MCF 10A (cell line): Measurements from ENCODE around the gene PROP1. TPM values are rescaled to one million over a fixed set of nuclear protein-coding genes. Genes with fewer than 3 reads are reported as not detected.
"Not testable (repeated sequence)": the region's sequence is repeated elsewhere in the genome, so short reads cannot be mapped to it uniquely, and the experiment has no call there.

ENCODE experiments used
- Bru-seq: library from RNA; stranded (reverse); fragments of 400-500 nt; gene quantifications from one replicate; lab custom pipeline; 2021; lab: Mats Ljungman, UMichigan
- BruChase-seq, 2 experiments: library from RNA; stranded (reverse); fragments of 400-500 nt; gene quantifications; one replicate each; lab custom pipeline; 2021; lab: Mats Ljungman, UMichigan
- BruUV-seq: library from RNA; stranded (reverse); fragments of 400-500 nt; replicated peaks from 2 replicates; lab custom pipeline; 2021; lab: Mats Ljungman, UMichigan
- CTCF ChIA-PET: fragments of 300-600 bp; sonication (Branson Sonifier 250); formaldehyde crosslinking; extraction: SDS; loops from one replicate; lab custom pipeline; 2021; ENCODE audit warnings: antibody characterized with exemption, inconsistent platforms; lab: Yijun Ruan, JAX
- POLR2A ChIA-PET: fragments of 300-600, 350-650 bp; sonication (Branson Sonifier 250); formaldehyde crosslinking; extraction: SDS; loops from one replicate; lab custom pipeline; 2020; ENCODE audit warnings: antibody characterized with exemption, inconsistent platforms; lab: Yijun Ruan, JAX
- DNase-seq: peaks from one replicate; pipeline ENCODE4 v3.0.0-alpha.2; 2018; ENCODE audit not compliant: unreplicated experiment
- H3K27ac Mint-ChIP-seq: one replicate; pipeline ENCODE4 v1.8.0; 2022; ENCODE audit warnings: mild to moderate bottlenecking, low read depth, mixed read lengths; ENCODE audit not compliant: unreplicated experiment
- H3K27me3 Mint-ChIP-seq: one replicate; pipeline ENCODE4 v1.8.0; 2022; ENCODE audit warnings: mixed read lengths; ENCODE audit not compliant: insufficient read depth, unreplicated experiment
- H3K36me3 Mint-ChIP-seq: one replicate; pipeline ENCODE4 v1.8.0; 2022; ENCODE audit warnings: mild to moderate bottlenecking, moderate library complexity, mixed read lengths; ENCODE audit not compliant: insufficient read depth, unreplicated experiment
- H3K4me1 Mint-ChIP-seq: one replicate; pipeline ENCODE4 v1.8.0; 2022; ENCODE audit warnings: mixed read lengths; ENCODE audit not compliant: insufficient read depth, unreplicated experiment
- H3K4me3 Mint-ChIP-seq: one replicate; pipeline ENCODE4 v1.8.0; 2022; ENCODE audit warnings: mild to moderate bottlenecking, moderate library complexity, mixed read lengths; ENCODE audit not compliant: unreplicated experiment
- H3K9me3 Mint-ChIP-seq: one replicate; pipeline ENCODE4 v1.8.0; 2022; ENCODE audit warnings: mixed read lengths; ENCODE audit not compliant: unreplicated experiment
- CTCF ChIP-seq: fragments of 200-600 bp; IDR thresholded peaks from one replicate; pipeline ENCODE4 v1.8.0; 2022; ENCODE audit warnings: antibody characterized with exemption, mild to moderate bottlenecking; ENCODE audit not compliant: unreplicated experiment
- intact Hi-C: fragments of 100-400 bp; cut with micrococcal nuclease; formaldehyde crosslinking; loops from 2 replicates; pipeline ENCODE4 v1.14.1; 2022
- long read RNA-seq: library from polyadenylated mRNA; stranded (forward); transcript quantifications from one replicate; pipeline ENCODE4 v2.0.0, GENCODE V29; 2022
- total RNA-seq: library from RNA; stranded (reverse); gene quantifications from 2 replicates; pipeline ENCODE4 v1.2.3, GENCODE V29; 2022

The PROP1 gene
- total RNA-seq (not detected in 2 replicates), Bru-seq, nascent RNA (not detected), BruChase-seq, experiment 1, labeled RNA remaining after a 6-hour chase (not detected), BruChase-seq, experiment 2, labeled RNA remaining after a 2-hour chase (not detected)
- long read RNA-seq = 0 reads

DNA sequence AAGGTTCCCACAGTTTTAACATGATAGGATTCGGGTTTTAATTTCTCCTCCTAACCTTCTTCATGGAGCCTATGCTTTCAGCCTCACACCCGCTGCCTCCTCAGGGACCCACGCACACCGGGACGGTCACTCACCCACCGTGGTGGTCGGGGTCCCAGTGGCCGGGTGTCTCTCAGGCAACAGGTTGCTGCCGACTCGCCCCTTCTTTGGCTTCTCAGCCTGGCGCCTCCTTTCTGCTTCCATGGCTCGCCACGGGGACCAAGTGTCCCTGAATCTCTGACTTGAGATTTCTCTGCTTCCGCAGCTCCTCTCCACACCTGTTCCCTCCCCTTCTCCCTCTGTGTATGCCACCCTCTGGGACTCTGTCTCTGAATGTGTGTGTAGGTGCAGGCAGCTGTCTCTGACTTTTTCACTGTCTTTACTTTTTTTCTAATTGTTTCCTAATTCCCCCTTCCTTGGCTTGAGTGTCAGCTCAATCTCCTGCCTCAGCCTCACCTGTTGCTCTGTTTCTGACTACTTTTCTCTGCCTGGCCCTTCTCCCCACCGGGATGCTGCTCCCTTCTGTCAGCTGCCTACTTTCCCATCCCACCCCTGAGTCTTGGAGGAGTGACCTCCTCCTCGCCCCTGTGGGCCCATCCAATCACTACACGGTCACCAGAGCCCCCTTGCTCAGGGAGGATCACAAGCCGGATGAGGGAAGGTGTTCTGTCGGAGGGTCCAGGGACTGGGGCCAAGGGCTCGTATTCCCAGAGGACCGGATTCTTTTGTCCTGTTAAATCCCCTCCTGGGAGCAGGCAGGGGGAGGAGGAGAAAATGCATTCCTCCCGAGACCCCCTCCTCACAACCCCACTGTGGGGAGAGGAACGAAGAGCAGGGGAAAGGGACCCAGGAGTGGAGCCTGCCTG lies at the start of gene PROP1:
Gene PROP1 (minus strand): TSS at position 552 of the 905 bp plus-strand sequence. CDS start 309 bp downstream, at position 243.
- H3K4me3 Mint-ChIP-seq = no peak within 1 kb of the TSS
- no TSS peak for BruUV-seq
- no peak within 1 kb of the TSS for H3K27ac Mint-ChIP-seq

DNA sequence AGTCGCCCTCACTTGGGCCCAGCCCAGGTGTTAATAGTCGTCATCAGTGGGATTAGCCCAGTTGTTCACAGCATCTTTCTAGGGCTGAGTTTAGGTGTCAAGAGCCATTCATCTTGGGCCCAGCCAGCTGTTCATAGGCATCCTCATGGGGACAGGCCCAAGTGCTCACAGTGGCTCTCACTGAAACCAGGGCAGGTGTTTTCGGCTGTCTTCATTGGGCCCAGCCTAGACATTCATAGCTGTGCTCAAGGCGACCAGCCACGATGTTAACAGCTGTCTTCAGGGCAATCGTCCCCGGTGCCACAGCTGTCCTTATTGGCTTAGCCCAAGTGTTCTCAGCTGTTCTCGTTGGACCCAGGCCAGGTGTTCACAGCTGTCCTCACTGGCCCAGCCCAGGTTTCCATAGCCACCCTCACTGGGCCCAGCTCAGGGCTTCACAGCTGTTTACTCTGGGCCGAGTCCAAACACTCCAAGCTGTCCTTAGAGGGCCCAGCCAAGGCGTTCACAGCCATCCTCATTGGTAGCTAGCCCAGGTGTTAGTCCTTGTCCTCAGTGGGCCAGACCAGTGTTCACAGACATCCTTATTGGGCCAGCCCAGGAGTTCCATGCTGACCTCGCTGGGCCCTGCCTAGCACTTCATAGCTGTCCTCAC lies 23.5 kb upstream of the PROP1 start:
- intact Hi-C loops, BruUV-seq, H3K9me3 Mint-ChIP-seq, H3K4me1 Mint-ChIP-seq, POLR2A ChIA-PET, DNase-seq, H3K27me3 Mint-ChIP-seq, CTCF ChIA-PET, H3K27ac Mint-ChIP-seq, H3K36me3 Mint-ChIP-seq, H3K4me3 Mint-ChIP-seq: not testable (repeated sequence)

More for the DNA sequence above, at the start of gene PROP1:
- peaks cover 24% of the 10 kb centered on the region for H3K27me3 Mint-ChIP-seq
- intact Hi-C loops = no loop called here
- POLR2A ChIA-PET = no interaction called here
- no peaks in the 10 kb centered on the region for H3K9me3 Mint-ChIP-seq
- H3K36me3 Mint-ChIP-seq = no peaks in the 10 kb centered on the region
- DNase-seq = no peak
- CTCF ChIA-PET = interaction anchor here (0.7 kb wide), 1 partner anchor 169 kb away, joined by 3 read pairs; no protein-coding TSS in a partner anchor
- no peak for TF ChIP-seq CTCF
- H3K4me1 Mint-ChIP-seq = no peaks in the 10 kb centered on the region

DNA sequence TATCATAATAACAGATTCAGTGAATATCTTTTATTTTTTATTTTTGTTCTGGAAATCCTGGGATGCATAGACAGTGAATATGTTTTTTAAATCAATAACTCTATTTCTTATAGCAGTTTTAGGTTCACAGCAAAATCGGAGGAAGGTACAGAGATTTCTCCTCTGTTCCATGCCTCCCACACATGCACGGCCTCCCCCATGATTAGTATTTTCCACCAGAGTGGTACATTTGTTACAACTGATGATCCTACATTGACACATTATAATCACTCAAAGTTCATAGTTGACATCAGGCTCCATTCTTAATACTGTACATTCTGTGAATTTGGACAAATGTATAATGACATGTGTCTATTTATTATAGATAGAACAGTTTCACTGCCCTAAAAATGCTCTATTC lies 16.7 kb upstream of the PROP1 start:
- DNase-seq, H3K36me3 Mint-ChIP-seq, H3K9me3 Mint-ChIP-seq, H3K4me1 Mint-ChIP-seq, intact Hi-C loops, H3K27me3 Mint-ChIP-seq, H3K27ac Mint-ChIP-seq, POLR2A ChIA-PET, H3K4me3 Mint-ChIP-seq, CTCF ChIA-PET, BruUV-seq: not testable (repeated sequence)

DNA sequence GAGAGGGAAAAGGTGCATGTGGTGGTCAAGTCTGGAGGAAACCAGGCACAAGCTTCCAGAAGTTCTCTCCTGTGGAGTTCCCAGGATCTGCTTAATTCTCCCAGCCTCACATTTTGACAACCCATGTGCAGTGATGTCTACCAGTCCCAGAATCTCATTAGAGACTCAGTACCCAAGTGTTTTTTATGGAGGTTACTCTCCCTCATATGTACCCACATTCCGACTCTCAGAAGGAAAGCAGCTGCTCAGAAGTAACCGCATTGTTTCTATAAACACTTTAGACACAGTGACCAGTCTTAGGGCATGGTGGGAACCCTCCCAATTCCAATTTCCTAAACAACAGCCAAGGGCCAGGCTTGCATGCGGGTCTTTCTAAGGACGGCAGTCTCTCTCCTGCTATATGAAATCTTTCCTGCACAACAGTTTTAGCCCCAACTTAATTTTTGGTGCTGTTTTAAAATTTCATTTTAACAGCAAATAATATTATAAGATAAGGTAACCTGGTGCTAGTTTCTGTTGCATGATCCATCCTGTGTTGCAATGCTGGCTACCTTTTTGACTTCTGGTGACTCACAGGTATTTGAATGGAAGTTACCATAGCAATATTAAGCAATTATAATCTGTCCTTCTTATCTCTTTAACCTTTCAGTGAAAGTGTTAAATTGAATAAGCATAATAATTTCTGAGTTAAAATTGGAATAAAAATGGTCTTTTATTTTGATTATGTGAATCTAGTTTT lies 15.9 kb upstream of the PROP1 start:
- DNase-seq, H3K4me1 Mint-ChIP-seq, intact Hi-C loops, CTCF ChIA-PET, H3K36me3 Mint-ChIP-seq, H3K9me3 Mint-ChIP-seq, H3K27ac Mint-ChIP-seq, H3K27me3 Mint-ChIP-seq, H3K4me3 Mint-ChIP-seq, BruUV-seq, POLR2A ChIA-PET: not testable (repeated sequence)

GRCh38 chr5:178007272-178007671 lies 11.2 kb upstream of the PROP1 start:
- H3K4me3 Mint-ChIP-seq, H3K36me3 Mint-ChIP-seq, intact Hi-C loops, H3K27ac Mint-ChIP-seq, H3K4me1 Mint-ChIP-seq, CTCF ChIA-PET, H3K9me3 Mint-ChIP-seq, DNase-seq, H3K27me3 Mint-ChIP-seq, POLR2A ChIA-PET, BruUV-seq: not testable (repeated sequence)

- BruUV-seq, H3K36me3 Mint-ChIP-seq, intact Hi-C loops, H3K27ac Mint-ChIP-seq, DNase-seq, POLR2A ChIA-PET, H3K9me3 Mint-ChIP-seq, H3K4me3 Mint-ChIP-seq, CTCF ChIA-PET, H3K4me1 Mint-ChIP-seq: not testable (repeated sequence)
- H3K27me3 Mint-ChIP-seq = peaks cover 10% of the 10 kb centered on the region
These were observed 10.6 kb upstream of the PROP1 start for GRCh38 chr5:178006536-178007231.

DNA sequence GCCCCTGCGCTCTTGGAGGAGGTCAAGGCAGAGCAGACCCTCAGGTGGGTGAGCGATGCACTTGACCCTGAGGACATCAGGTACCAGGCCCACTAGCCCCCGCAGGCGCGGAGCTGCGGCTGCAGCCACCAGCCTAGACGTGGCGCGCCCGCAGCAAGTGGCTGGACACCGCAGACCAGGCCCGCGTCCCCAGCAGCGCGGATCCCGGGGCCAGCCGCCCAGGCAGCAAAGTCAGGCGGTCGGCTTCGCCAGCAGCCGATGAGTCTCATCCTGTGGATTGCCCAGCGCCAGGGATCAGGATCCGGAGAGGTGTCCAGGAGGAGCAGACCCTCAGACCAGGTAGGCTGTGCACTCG lies 10.1 kb upstream of the PROP1 start:
- DNase-seq, BruUV-seq, CTCF ChIA-PET, H3K9me3 Mint-ChIP-seq, H3K4me3 Mint-ChIP-seq, POLR2A ChIA-PET, H3K27ac Mint-ChIP-seq, intact Hi-C loops, H3K4me1 Mint-ChIP-seq, H3K36me3 Mint-ChIP-seq: not testable (repeated sequence)
- H3K27me3 Mint-ChIP-seq = peaks cover 11% of the 10 kb centered on the region
